GM21576 (cell line): ENCODE data around the gene IMMT.

ENCODE experiments used
- ATAC-seq: cut with Tn5 transposase; IDR thresholded peaks from one replicate; pipeline ENCODE4 v1.9.1; 2021; ENCODE audit warnings: mild to moderate bottlenecking, moderate library complexity; ENCODE audit not compliant: unreplicated experiment

The IMMT gene

GRCh38 chr2:86094229-86094628 lies 101.0 kb downstream of the IMMT start:
- no peak for ATAC-seq
